Measurements from ENCODE around the gene SCG5. TPM values are rescaled to one million over a fixed set of nuclear protein-coding genes. Genes with fewer than 3 reads are reported as not detected.

The SCG5 gene
- total RNA-seq, 1 donor from 2014 or later, result 25.1 TPM

GRCh38 chr15:32636410-32636809, 5.1 kb upstream of the SCG5 start:
- no peaks in the 10 kb centered on the region for H3K27me3 Mint-ChIP-seq (ENCODE audit: low read depth)
- TF ChIP-seq CTCF (conservative IDR thresholded peaks at IDR 0.05), result no peak
- H3K9me3 Mint-ChIP-seq, result no peaks in the 10 kb centered on the region
- no peak overlapping the region for H3K4me3 Mint-ChIP-seq
- DNase-seq (ENCODE audit: low read depth, low spot score), result no peak
- H3K36me3 Mint-ChIP-seq (ENCODE audit: low read depth), result peaks cover 15% of the 10 kb centered on the region
- H3K4me1 Mint-ChIP-seq, result peaks cover 4% of the 10 kb centered on the region
- no peak overlapping the region for H3K27ac Mint-ChIP-seq (ENCODE audit: unreplicated experiment)

DNA sequence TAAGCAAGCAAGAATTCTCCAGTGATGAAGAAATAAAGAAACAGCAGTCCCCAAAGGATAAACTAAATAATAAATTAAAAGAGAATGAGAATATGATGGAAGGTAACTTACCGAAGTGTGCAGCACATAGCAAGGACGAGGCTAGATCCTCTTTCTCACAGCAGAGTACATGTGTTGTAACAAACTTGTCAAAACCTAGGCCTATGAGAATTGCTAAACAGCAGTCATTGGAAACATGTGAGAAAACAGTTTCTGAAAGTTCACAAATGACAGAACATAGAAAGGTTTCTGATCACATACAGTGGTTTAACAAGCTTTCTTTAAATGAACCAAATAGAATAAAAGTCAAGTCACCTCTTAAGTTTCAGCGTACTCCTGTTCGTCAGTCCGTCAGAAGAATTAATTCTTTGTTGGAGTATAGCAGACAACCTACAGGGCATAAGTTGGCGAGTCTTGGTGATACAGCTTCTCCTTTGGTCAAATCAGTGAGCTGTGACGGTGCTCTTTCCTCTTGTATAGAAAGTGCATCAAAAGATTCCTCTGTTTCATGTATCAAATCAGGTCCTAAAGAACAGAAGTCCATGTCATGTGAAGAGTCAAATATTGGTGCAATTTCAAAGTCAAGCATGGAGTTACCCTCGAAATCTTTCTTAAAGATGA, 4.5 kb upstream of the SCG5 start:
- no peak for DNase-seq (ENCODE audit: low read depth, low spot score)
- Mint-ChIP-seq H3K4me3 (no peak overlapping the region), H3K27me3 (ENCODE audit: low read depth) (no peaks in the 10 kb centered on the region), H3K36me3 (ENCODE audit: low read depth) (peaks cover 15% of the 10 kb centered on the region), H3K27ac (ENCODE audit: unreplicated experiment) (no peak overlapping the region), H3K4me1 (peaks cover 10% of the 10 kb centered on the region), H3K9me3 (no peaks in the 10 kb centered on the region)
- no peak for TF ChIP-seq CTCF (conservative IDR thresholded peaks at IDR 0.05)

GRCh38 chr15:32637704-32638103, 3.8 kb upstream of the SCG5 start:
- Mint-ChIP-seq H3K36me3 (ENCODE audit: low read depth) (peaks cover 15% of the 10 kb centered on the region), H3K27me3 (ENCODE audit: low read depth) (no peaks in the 10 kb centered on the region), H3K27ac (ENCODE audit: unreplicated experiment) (no peak overlapping the region), H3K4me3 (no peak overlapping the region), H3K9me3 (no peaks in the 10 kb centered on the region), H3K4me1 (peaks cover 12% of the 10 kb centered on the region)
- no peak for DNase-seq (ENCODE audit: low read depth, low spot score)
- no peak for TF ChIP-seq CTCF (conservative IDR thresholded peaks at IDR 0.05)

DNA sequence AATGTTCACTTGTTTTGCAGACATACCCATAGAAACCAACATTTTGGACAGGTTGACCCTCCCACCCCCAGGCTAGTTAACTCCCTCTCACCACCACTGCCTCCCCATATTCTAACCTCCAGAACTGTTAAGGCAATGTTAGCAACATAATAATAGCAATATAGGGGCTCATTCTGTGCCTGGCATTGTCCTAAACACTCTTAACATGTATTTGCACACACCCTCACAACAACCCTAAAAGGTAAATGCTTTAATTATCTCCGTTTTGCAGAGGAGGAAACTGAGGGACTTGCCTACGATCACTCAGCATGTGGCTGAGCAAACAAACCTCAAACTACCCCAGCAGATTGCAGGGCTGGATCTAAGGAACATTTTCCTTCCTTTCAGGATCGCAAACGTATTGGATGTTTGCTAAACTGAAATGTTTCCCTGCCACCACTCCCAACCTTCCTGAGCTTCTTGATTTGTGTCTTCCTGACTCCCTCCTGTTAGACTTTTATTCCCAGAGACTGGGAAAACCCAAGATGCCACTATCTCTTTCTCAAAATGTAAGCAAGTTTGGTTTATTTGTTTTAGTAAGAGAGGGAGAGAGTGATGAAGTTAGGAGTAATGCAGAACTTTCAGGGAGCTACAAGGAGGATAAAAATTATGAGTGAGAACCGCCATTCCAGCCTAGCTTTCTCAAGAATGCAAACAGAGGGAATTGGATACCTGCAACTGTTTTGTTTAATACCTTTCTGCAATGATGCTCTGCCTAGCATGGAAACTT, 1.3 kb downstream of the SCG5 start:
- no peak for DNase-seq (ENCODE audit: low read depth, low spot score)
- no peaks in the 10 kb centered on the region for H3K9me3 Mint-ChIP-seq
- peaks cover 3% of the 10 kb centered on the region for H3K36me3 Mint-ChIP-seq (ENCODE audit: low read depth)
- no peaks in the 10 kb centered on the region for H3K27me3 Mint-ChIP-seq (ENCODE audit: low read depth)
- peaks cover 17% of the 10 kb centered on the region for H3K4me1 Mint-ChIP-seq
- no peak overlapping the region for H3K27ac Mint-ChIP-seq (ENCODE audit: unreplicated experiment)
- no peak for TF ChIP-seq CTCF (conservative IDR thresholded peaks at IDR 0.05)
- peak overlapping the region; percentile 31 for H3K4me3 Mint-ChIP-seq

DNA sequence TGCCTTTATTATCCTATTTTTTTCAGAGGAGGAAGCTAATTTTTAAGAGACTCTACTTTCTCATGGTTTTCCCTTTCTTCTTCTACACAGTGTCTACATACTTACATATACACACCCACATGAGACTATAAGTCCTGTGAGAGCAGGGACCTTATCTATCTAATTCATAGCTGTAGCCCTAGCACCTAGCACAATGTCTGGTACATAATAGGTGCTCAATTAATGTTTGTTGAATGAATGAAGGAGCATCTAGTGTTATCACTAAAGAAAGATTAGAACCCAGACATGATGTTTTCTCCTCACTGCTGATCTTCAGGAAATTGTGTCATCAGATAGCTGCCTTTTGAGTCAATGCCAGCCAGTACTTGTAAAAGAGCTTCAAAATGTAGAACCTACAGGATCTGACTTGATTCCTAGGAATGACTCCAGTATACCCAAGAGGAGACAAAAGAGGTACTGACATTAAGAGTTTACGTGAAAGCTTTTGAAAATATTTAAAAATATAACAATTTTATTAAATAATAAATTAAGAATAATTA, 2.5 kb downstream of the SCG5 start:
- no peak for DNase-seq (ENCODE audit: low read depth, low spot score)
- H3K27me3 Mint-ChIP-seq (ENCODE audit: low read depth), result no peaks in the 10 kb centered on the region
- H3K36me3 Mint-ChIP-seq (ENCODE audit: low read depth), result peaks cover 7% of the 10 kb centered on the region
- H3K4me1 Mint-ChIP-seq, result peaks cover 17% of the 10 kb centered on the region
- H3K27ac Mint-ChIP-seq (ENCODE audit: unreplicated experiment), result no peak overlapping the region
- no peaks in the 10 kb centered on the region for H3K9me3 Mint-ChIP-seq
- H3K4me3 Mint-ChIP-seq, result no peak overlapping the region
- TF ChIP-seq CTCF (conservative IDR thresholded peaks at IDR 0.05), result no peak

Measured in neural crest cell (in vitro differentiated cells).